Measurements from ENCODE around the gene RHOJ. TPM values are rescaled to one million over a fixed set of nuclear protein-coding genes. Genes with fewer than 3 reads are reported as not detected.
"Not testable (repeated sequence)": the region's sequence is repeated elsewhere in the genome, so short reads cannot be mapped to it uniquely, and the experiment has no call there.

RHOJ gene
- total and polyA plus RNA-seq, 9 donors, result 7.1 to 44.9 (median 26.6) TPM

DNA sequence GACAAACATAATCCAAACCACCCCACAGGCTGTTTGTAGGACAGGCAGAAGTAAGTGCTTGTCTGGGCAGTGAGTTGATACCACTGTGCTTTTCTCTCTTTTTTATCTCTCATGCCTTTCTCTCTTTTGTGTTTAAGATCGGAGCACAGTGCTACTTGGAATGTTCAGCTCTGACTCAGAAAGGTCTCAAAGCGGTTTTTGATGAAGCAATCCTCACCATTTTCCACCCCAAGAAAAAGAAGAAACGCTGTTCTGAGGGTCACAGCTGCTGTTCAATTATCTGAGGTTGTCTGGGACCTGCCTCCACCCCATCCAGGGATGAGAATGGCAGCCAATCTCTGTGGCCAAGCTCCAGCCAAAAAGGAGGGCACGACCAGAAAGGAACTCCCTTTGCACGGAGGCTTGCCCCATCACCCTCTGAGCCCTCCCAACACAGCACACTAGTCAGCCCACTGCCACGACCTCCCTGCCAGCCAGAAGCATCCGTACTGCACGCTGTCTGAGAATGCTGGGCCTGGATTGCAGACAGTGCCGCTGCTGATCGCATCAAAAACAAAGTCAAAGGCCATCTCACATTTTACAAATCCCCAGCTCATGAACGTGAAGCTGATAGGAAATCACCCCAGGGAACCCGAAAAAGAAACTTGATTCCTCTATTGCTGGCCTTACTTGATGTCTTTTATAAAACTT, 86.6 kb downstream of the RHOJ start:
- no peak for DNase-seq
- 79% methylated on average over 8 of the region's 12 CpGs for WGBS (ENCODE audit: insufficient coverage)
- H3K27ac ChIP-seq (ENCODE audit: low read length), result no peak overlapping the region
- H3K27me3 ChIP-seq (ENCODE audit: control insufficient read depth, insufficient read depth, low read length), result no peaks in the 10 kb centered on the region
- peaks cover 30% of the 10 kb centered on the region for H3K36me3 ChIP-seq (ENCODE audit: control insufficient read depth, insufficient read depth, low read length)
- H3K9me3 ChIP-seq (replicated peaks; ENCODE audit: control insufficient read depth, low read depth, low read length), result no peaks in the 10 kb centered on the region
- no peak overlapping the region for H3K4me3 ChIP-seq (ENCODE audit: low read length)
- H3K4me1 ChIP-seq (ENCODE audit: control insufficient read depth, insufficient read depth, low read length), result peaks cover 4% of the 10 kb centered on the region

DNA sequence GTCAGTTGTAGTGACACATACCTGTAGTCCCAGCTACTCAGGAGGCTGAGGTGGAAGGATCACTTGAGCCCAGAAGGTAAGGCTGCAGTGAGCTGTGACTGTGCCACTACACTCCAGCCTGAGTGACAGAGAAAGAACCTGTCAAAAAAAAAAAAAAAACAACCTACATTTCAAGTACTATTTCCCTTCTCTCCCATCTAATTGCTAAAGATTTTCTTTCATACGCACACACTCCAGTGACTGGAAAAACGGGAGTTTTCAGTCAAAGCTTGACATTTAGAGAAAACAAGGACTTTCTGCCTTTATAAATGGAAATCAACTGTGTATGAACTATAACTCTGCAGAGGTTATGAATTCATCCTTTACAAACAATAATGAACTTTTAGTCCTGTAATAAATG, 88.6 kb downstream of the RHOJ start:
- no CpG with 5 or more reads among the region's 2 CpGs for WGBS (ENCODE audit: insufficient coverage)

DNA sequence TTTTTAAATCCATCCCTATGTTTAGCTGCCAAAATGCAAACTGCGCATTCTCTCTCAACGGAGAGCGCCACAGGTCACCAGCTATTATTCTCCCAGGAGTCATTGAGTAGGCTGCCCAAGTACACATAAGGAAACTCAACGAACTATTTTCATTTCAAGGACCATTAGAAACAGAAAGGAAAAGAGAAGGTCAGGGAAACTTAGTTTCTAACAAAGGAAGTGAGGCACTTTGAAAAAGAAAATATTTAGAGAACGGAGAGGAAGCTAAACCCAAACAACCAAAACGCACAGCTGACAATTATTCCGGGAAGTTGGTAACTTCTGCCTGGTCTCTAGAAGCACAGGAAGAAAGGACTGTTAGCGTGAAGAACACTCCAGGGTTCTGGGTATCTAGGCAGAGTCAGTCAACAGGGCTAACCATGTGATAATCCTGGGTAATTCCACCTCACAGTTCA, 91.0 kb downstream of the RHOJ start:
- Histone ChIP-seq H3K27me3 (ENCODE audit: control insufficient read depth, insufficient read depth, low read length) (no peaks in the 10 kb centered on the region), H3K9me3 (replicated peaks; ENCODE audit: control insufficient read depth, low read depth, low read length) (no peaks in the 10 kb centered on the region), H3K27ac (ENCODE audit: low read length) (peak overlapping the region; percentile 89), H3K4me3 (ENCODE audit: low read length) (no peak overlapping the region), H3K4me1 (ENCODE audit: control insufficient read depth, insufficient read depth, low read length) (peaks cover 9% of the 10 kb centered on the region), H3K36me3 (ENCODE audit: control insufficient read depth, insufficient read depth, low read length) (peaks cover 17% of the 10 kb centered on the region)
- peak; percentile 58 for DNase-seq
- WGBS (ENCODE audit: insufficient coverage), result 71% methylated on average over 5 of the region's 8 CpGs

More for the DNA sequence above, 88.6 kb downstream of the RHOJ start:
- peaks cover 9% of the 10 kb centered on the region for H3K4me1 ChIP-seq (ENCODE audit: control insufficient read depth, insufficient read depth, low read length)
- no peak overlapping the region for H3K27ac ChIP-seq (ENCODE audit: low read length)
- H3K9me3 ChIP-seq (replicated peaks; ENCODE audit: control insufficient read depth, low read depth, low read length), result no peaks in the 10 kb centered on the region
- no peak overlapping the region for H3K4me3 ChIP-seq (ENCODE audit: low read length)
- no peak for DNase-seq
- peaks cover 23% of the 10 kb centered on the region for H3K36me3 ChIP-seq (ENCODE audit: control insufficient read depth, insufficient read depth, low read length)
- no peaks in the 10 kb centered on the region for H3K27me3 ChIP-seq (ENCODE audit: control insufficient read depth, insufficient read depth, low read length)

DNA sequence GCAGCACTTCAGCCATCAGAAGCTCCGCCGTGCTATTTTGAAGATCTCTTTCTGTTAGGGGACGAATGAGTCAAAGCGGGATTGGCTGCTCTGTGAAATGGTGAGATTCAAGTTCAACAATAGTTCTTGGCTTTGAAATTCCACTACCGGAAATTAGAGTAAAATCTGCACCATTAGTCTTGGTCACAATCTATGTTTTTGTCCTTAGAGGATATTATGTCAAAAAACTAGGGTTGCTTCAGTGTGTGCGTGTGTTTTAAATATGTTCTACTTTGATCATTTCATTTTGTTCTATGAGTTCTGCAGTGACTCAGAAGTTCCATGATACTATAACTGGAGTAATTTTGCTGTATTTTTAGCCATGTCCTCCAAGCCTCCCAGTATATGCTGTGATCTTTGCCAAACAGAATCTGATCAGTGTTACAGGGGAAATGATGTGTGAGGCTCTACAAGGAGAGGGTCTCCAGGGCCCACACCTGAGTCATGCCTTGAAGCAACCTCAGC, 91.9 kb downstream of the RHOJ start:
- Histone ChIP-seq H3K36me3 (ENCODE audit: control insufficient read depth, insufficient read depth, low read length) (peaks cover 12% of the 10 kb centered on the region), H3K27me3 (ENCODE audit: control insufficient read depth, insufficient read depth, low read length) (no peaks in the 10 kb centered on the region), H3K4me1 (ENCODE audit: control insufficient read depth, insufficient read depth, low read length) (peaks cover 9% of the 10 kb centered on the region), H3K4me3 (ENCODE audit: low read length) (no peak overlapping the region), H3K9me3 (replicated peaks; ENCODE audit: control insufficient read depth, low read depth, low read length) (no peaks in the 10 kb centered on the region), H3K27ac (ENCODE audit: low read length) (peak overlapping the region; percentile 89)
- 37% methylated on average over 2 of the region's 6 CpGs for WGBS (ENCODE audit: insufficient coverage)
- DNase-seq, result peak; percentile 94

DNA sequence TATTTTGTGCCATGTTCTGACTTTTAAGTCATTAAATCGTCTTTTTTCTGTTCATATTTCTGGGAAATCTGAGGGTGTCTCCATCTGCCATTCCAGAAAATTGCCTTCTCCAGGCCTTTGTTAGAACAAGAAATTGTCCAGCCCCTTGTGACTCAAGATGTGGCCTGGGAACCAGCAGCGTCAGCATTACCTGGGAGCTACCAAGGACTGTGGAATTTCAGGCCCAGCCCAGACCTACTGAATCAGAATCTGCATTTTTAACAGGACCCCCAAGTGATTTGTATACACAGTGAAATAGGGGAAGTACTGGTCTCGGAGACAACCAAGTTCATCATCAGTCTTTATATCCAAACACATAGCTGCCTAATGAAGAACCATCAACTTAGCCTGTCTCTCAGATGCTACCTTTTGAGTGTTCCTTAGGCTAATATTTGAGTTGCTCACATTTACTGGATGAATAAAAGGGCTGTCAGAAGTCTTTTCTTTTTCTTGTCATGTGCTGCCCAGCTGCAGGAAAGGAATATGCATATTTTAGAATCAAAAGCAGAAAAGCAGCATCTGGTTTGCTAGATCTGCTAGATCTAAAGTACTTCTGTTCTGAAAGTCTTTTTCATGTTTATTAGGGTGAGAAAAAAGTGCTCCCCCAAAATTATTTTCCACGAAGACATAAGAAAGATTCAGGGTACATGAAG, 93.3 kb downstream of the RHOJ start:
- peaks cover 16% of the 10 kb centered on the region for H3K4me1 ChIP-seq (ENCODE audit: control insufficient read depth, insufficient read depth, low read length)
- DNase-seq, result no peak
- peaks cover 6% of the 10 kb centered on the region for H3K36me3 ChIP-seq (ENCODE audit: control insufficient read depth, insufficient read depth, low read length)
- no peak overlapping the region for H3K27ac ChIP-seq (ENCODE audit: low read length)
- H3K9me3 ChIP-seq (replicated peaks; ENCODE audit: control insufficient read depth, low read depth, low read length), result no peaks in the 10 kb centered on the region
- no peak overlapping the region for H3K4me3 ChIP-seq (ENCODE audit: low read length)
- H3K27me3 ChIP-seq (ENCODE audit: control insufficient read depth, insufficient read depth, low read length), result no peaks in the 10 kb centered on the region
- 74% methylated on average over 2 of the region's 4 CpGs for WGBS (ENCODE audit: insufficient coverage)

- no peak overlapping the region for H3K4me3 ChIP-seq (ENCODE audit: low read length)
- no peak for DNase-seq
- peaks cover 16% of the 10 kb centered on the region for H3K4me1 ChIP-seq (ENCODE audit: control insufficient read depth, insufficient read depth, low read length)
- H3K27me3 ChIP-seq (ENCODE audit: control insufficient read depth, insufficient read depth, low read length), result no peaks in the 10 kb centered on the region
- no CpG with 5 or more reads among the region's 6 CpGs for WGBS (ENCODE audit: insufficient coverage)
- no peak overlapping the region for H3K27ac ChIP-seq (ENCODE audit: low read length)
- no peaks in the 10 kb centered on the region for H3K36me3 ChIP-seq (ENCODE audit: control insufficient read depth, insufficient read depth, low read length)
- H3K9me3 ChIP-seq (replicated peaks; ENCODE audit: control insufficient read depth, low read depth, low read length), result no peaks in the 10 kb centered on the region
Measured at GRCh38 chr14:63299351-63300110, 95.3 kb downstream of the RHOJ start.

DNA sequence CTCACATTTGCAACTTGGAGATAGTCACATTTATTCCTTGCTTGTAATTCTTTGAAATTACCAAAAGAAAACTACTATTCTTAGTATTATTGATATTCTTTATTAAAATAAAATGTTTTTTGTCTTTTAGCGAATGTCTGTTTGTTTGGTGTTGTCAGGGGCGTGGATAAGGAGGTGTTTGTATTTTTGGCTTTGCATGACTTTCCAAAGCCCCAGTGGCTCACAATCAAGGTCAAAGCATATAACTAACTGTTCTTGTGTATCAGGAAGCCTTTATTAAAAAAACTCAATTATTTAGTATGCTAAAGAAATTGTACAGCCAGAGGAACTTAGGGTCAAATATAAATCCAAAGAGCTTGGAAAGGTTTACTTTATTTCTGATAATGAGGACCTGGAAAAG, 96.6 kb downstream of the RHOJ start:
- Histone ChIP-seq H3K27me3 (ENCODE audit: control insufficient read depth, insufficient read depth, low read length) (no peaks in the 10 kb centered on the region), H3K4me1 (ENCODE audit: control insufficient read depth, insufficient read depth, low read length) (peaks cover 12% of the 10 kb centered on the region), H3K9me3 (replicated peaks; ENCODE audit: control insufficient read depth, low read depth, low read length) (no peaks in the 10 kb centered on the region), H3K36me3 (ENCODE audit: control insufficient read depth, insufficient read depth, low read length) (no peaks in the 10 kb centered on the region), H3K4me3 (ENCODE audit: low read length) (no peak overlapping the region), H3K27ac (ENCODE audit: low read length) (no peak overlapping the region)
- no peak for DNase-seq
- no CpG with 5 or more reads among the region's 2 CpGs for WGBS (ENCODE audit: insufficient coverage)

DNA sequence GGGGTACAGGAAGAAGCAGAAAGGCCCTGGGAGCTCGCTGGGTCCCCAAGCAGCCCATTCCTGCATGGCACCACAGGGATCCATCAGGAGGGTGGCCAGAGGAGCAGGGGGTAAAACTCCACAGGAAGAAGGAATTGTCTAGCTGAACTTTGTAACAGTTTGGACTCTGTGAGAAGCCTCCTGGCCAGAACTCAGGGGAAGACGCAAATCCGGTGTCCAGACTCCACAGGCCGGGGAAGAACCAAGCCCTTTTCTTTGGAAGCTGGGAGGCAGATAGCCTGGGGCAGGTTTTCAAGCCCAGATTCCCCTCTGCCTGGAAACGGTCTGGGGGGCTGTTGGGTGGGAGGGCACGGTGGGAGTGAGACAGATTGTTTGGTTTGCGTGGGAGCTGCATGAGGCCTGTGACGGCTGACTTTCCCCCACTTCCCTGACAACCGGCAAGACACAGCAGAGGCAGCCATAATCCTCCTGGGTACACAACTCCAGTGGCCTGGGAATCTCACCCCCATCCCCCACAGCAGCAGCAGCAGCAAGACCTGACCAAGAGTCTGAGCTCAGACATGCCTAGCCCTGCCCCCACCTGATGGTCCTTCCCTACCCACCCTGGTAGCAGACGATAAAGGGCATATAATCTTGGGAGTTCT, 97.8 kb downstream of the RHOJ start:
- H3K36me3 ChIP-seq (ENCODE audit: control insufficient read depth, insufficient read depth, low read length), result no peaks in the 10 kb centered on the region
- no peaks in the 10 kb centered on the region for H3K27me3 ChIP-seq (ENCODE audit: control insufficient read depth, insufficient read depth, low read length)
- peaks cover 7% of the 10 kb centered on the region for H3K4me1 ChIP-seq (ENCODE audit: control insufficient read depth, insufficient read depth, low read length)
- no peaks in the 10 kb centered on the region for H3K9me3 ChIP-seq (replicated peaks; ENCODE audit: control insufficient read depth, low read depth, low read length)
- H3K27ac ChIP-seq (ENCODE audit: low read length), result no peak overlapping the region
- no peak overlapping the region for H3K4me3 ChIP-seq (ENCODE audit: low read length)
- DNase-seq, result peak; percentile 73
- WGBS (ENCODE audit: insufficient coverage), result 78% methylated on average over 5 of the region's 10 CpGs

DNA sequence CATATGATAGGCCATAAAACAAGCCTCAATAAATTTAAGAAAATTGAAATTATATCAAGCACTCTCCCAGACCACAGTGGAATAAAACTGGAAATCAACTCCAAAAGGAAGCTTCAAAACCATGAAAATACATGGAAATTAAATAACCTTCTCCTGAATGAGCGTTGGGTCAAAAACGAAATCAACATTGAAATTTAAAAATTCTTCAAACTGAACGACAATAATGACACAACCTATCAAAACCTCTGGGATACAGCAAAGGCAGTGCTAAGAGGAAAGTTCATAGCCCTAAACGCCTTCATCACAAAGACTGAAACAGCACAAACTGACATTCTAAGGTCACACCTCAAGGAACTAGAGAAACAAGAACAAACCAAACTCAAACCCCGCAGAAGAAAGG, 100.2 kb downstream of the RHOJ start:
- H3K27me3 ChIP-seq (ENCODE audit: control insufficient read depth, insufficient read depth, low read length); H3K9me3 ChIP-seq (replicated peaks; ENCODE audit: control insufficient read depth, low read depth, low read length); H3K36me3 ChIP-seq (ENCODE audit: control insufficient read depth, insufficient read depth, low read length); H3K4me3 ChIP-seq (ENCODE audit: low read length); DNase-seq; H3K27ac ChIP-seq (ENCODE audit: low read length); H3K4me1 ChIP-seq (ENCODE audit: control insufficient read depth, insufficient read depth, low read length): not testable (repeated sequence)
- no CpG with 5 or more reads among the region's 5 CpGs for WGBS (ENCODE audit: insufficient coverage)

All from muscle of leg (tissue), 11 donors.